Astrocyte (in vitro differentiated cells and primary cell): ENCODE results near the gene TIMM44.

Experiments used
- CTCF ChIP-seq: IDR thresholded peaks from 2 replicates; pipeline ENCODE4 v1.5.1; 2011; ENCODE audit warnings: low read depth, mild to moderate bottlenecking, inconsistent platforms, low read length, moderate library complexity; ENCODE audit not compliant: insufficient read depth
- EZH2 ChIP-seq: IDR thresholded peaks from 2 replicates; pipeline ENCODE4 v1.6.1; 2012; ENCODE audit warnings: mild to moderate bottlenecking, low read length, inconsistent platforms; ENCODE audit not compliant: insufficient read depth

GRCh38 chr19:7926021-7926726 lies 17.3 kb downstream of the TIMM44 start, which contains the start of gene CTXN1:
- no peak for TF ChIP-seq CTCF
- TF ChIP-seq EZH2 = no peak
